ENCODE measurements around the gene TERT.

The TERT gene

GRCh38 chr5:1246711-1247431 is 48.0 kb downstream of the TERT start:
- TF ChIP-seq CTCF (conservative IDR thresholded peaks at IDR 0.05; ENCODE audit: low read depth, low read length), result no peak
- H3K4me3 ChIP-seq (ENCODE audit: low read length), result no peak overlapping the region
- peak; percentile 2 for DNase-seq (ENCODE audit: low read depth)

- DNase-seq (ENCODE audit: low read depth), result no peak
- H3K4me3 ChIP-seq (ENCODE audit: low read length), result no peak overlapping the region
- TF ChIP-seq CTCF (conservative IDR thresholded peaks at IDR 0.05; ENCODE audit: low read depth, low read length), result no peak
Measured at GRCh38 chr5:1245905-1246576, 48.8 kb downstream of the TERT start.

GRCh38 chr5:1244976-1245375 is 49.9 kb downstream of the TERT start:
- no peak for TF ChIP-seq CTCF (conservative IDR thresholded peaks at IDR 0.05; ENCODE audit: low read depth, low read length)
- H3K4me3 ChIP-seq (ENCODE audit: low read length), result no peak overlapping the region
- DNase-seq (ENCODE audit: low read depth), result no peak

- DNase-seq (ENCODE audit: low read depth), result no peak
- no peak for TF ChIP-seq CTCF (conservative IDR thresholded peaks at IDR 0.05; ENCODE audit: low read depth, low read length)
- H3K4me3 ChIP-seq (ENCODE audit: low read length), result no peak overlapping the region
Measured at GRCh38 chr5:1244255-1244654, 50.6 kb downstream of the TERT start.

- no peak overlapping the region for H3K4me3 ChIP-seq (ENCODE audit: low read length)
- TF ChIP-seq CTCF (conservative IDR thresholded peaks at IDR 0.05; ENCODE audit: low read depth, low read length), result no peak
- DNase-seq (ENCODE audit: low read depth), result no peak
Measured at GRCh38 chr5:1243487-1244130, 51.3 kb downstream of the TERT start.

GRCh38 chr5:1242733-1243486 is 52.0 kb downstream of the TERT start:
- no peak for TF ChIP-seq CTCF (conservative IDR thresholded peaks at IDR 0.05; ENCODE audit: low read depth, low read length)
- H3K4me3 ChIP-seq (ENCODE audit: low read length), result no peak overlapping the region
- no peak for DNase-seq (ENCODE audit: low read depth)
